AG09309 (cell line): ENCODE results near the gene BNC2.

ENCODE experiments used
- DNase-seq: peaks from one replicate; pipeline ENCODE4 v3.0.0-alpha.2; 2010; ENCODE audit warnings: low read depth
- H3K4me3 ChIP-seq: 2 replicates; pipeline ENCODE4 v1.5.1; 2011; ENCODE audit warnings: mild to moderate bottlenecking, low read depth, low read length, moderate library complexity; ENCODE audit not compliant: control insufficient read depth
- TF ChIP-seq, protein P1 (sequence below): IDR thresholded peaks from 2 replicates; pipeline ENCODE4 v1.5.1; 2011; ENCODE audit warnings: mild to moderate bottlenecking, low read depth, low read length, inconsistent platforms; ENCODE audit not compliant: insufficient read depth, control insufficient read depth; ENCODE audit errors: missing control alignments

The BNC2 gene

DNA sequence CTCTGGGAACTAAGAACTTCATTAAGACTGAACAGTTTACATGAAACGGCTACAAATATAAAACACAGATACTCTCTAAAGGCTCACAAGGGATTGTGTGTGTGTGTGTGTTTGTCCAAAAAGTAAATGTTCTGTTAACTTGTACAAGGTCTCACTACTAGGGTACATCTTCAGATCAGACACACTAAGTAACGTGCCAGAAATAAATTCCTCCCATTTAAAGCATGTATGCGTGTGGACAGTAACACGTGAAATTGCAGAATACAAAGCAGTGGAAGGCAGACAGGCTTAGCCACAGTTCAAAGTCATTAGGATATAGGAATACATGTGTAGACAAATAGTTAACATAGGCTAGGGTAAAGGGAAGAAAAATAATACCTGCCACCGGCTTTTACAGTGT lies 1.8 kb downstream of the BNC2 start:
- DNase-seq: no peak
- TF ChIP-seq, protein P1, sequence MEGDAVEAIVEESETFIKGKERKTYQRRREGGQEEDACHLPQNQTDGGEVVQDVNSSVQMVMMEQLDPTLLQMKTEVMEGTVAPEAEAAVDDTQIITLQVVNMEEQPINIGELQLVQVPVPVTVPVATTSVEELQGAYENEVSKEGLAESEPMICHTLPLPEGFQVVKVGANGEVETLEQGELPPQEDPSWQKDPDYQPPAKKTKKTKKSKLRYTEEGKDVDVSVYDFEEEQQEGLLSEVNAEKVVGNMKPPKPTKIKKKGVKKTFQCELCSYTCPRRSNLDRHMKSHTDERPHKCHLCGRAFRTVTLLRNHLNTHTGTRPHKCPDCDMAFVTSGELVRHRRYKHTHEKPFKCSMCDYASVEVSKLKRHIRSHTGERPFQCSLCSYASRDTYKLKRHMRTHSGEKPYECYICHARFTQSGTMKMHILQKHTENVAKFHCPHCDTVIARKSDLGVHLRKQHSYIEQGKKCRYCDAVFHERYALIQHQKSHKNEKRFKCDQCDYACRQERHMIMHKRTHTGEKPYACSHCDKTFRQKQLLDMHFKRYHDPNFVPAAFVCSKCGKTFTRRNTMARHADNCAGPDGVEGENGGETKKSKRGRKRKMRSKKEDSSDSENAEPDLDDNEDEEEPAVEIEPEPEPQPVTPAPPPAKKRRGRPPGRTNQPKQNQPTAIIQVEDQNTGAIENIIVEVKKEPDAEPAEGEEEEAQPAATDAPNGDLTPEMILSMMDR: no peak
- peak overlapping the region; percentile 96 for H3K4me3 ChIP-seq

DNA sequence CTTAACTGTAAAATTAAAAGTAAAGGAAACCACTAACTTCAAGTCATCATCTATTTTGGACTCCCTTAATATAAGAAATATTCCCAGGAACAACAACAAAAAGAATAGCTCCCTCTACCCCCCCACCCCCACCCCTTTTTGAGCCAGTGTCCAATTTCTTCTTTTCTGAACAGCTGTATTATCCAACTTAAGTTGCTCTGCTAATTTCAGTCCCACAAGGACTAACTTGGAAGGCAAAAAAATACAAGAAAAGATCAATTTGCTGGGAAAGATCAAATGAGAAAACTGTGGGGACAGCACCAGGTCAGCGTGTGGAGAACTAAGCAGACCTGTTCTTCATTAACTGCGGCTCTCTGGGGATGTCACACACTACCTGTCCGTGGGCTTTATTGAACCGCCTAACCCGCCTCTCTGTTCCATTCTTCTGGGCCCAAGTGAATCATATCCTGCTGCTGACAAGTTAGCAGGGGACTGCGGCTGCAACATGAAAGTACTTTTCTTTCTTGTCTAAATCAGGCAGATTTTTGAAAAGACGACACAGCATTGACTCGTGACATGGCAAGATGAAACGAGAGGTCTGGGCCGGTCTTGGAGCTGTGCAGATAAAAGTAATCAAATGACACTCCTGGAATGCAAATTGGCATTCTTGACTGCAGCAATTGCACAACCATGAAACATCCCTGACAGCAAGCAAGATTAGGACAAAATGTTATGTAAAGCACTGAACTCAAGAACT lies 2.7 kb downstream of the BNC2 start:
- TF ChIP-seq, protein P1: no peak
- peak overlapping the region; percentile 0 for H3K4me3 ChIP-seq
- no peak for DNase-seq

DNA sequence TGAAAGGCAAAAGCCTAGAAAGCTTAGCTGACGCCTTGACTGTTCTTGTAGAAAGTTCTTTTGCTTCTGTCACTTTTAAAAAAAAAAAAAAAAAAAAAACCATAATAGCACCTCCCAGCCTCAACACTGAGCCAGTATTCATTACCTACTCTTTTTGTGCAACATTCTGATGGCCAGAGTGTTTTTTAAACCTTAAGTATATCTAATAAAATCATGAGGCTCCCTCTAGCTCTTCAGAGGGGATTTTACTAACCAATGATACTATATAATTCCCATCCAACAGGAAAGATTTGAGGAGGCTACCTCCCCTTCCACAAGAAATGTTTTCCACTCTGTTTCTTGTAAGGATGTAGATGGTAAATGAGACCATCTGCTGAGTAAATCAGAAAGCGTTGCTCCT lies 3.9 kb downstream of the BNC2 start:
- TF ChIP-seq, protein P1: no peak
- H3K4me3 ChIP-seq: no peak overlapping the region; the same call in 1 of the 2 replicates
- DNase-seq: no peak

DNA sequence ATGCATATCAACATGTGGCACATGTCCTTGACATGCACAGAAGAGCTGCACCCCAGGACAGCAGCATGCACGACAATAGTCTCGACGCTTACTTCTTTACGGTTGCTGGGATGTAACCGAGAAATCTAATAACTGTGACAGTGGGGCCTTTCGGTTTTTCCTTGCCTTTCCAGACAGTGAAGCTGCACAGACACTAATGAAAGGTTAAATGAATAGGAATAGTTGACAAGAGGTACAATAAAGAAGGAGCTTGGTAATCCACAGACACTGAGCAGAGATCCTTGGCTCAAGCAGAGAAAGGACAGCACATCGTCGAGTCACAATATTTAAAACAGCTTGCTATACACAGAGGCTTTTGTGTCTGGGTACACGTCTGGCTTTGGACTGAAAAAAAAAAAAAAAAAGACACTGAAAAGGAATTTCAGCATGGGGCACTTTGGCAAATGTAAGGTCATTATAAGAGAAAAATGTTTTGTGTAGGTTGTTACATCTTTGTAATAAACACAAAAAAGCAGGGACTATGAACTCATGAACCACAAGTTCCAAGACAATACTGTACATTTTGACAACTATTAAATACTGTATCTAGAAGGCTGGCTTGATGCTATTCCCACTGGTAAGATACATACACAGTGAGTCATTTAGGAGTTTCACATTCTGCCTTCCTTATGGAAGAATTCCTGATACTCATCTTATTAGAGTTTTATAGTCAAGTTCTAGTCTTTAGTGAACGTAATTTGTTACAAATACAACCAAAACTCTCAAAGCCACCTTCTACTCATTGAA lies 5.6 kb downstream of the BNC2 start:
- no peak for DNase-seq
- H3K4me3 ChIP-seq: no peak overlapping the region
- TF ChIP-seq, protein P1: no peak

DNA sequence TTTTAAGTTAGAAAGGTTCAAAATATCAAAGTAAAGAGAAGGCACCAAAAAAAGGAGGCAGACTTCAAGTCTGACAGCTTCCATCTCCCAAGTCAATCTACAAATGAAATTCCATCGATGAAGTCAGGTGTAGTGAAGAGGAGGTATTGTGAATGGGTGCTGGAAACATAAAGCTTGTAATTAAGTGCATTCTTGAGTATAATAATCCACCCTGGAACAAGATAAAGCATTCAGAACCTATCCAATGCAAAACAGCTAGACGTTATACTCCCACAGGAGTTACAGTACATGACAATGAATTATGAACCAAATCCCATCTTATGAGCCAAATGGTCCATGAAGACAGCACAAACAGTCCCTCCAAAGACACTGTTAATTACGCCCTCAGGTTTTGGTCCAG lies 22.3 kb downstream of the BNC2 start:
- TF ChIP-seq, protein P1: no peak
- no peak for DNase-seq
- no peak overlapping the region for H3K4me3 ChIP-seq

DNA sequence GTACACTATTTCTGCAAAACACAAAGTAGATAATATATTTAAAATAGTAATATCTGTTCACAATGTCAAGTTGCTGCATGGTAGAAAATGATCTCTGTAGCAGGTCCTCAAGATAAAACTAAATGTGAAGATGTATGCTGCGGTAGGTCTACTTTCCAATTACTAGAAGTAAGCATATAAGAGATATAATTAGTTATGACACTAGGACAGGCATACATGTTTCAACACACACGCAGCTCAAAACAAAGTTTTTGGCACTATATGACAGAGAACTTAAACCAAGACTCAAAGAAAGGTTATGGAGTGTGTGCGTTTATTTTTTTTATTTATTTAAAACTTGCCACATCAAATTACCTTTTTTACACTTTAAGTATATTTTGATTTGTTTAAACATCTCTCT lies 23.5 kb downstream of the BNC2 start:
- TF ChIP-seq, protein P1: no peak
- H3K4me3 ChIP-seq: no peak overlapping the region
- DNase-seq: no peak
